RWPE1 (cell line): Measurements from ENCODE around the gene OPN1SW.

ENCODE experiments used
- CTCF ChIA-PET: fragments of 350-600 bp; sonication (Branson Sonifier 250); formaldehyde crosslinking; extraction: SDS; loops from one replicate; lab custom pipeline; 2021; lab: Yijun Ruan, JAX
- POLR2A ChIA-PET: fragments of 400-600 bp; formaldehyde crosslinking; extraction: SDS; loops from one replicate; lab custom pipeline; 2020; ENCODE audit warnings: antibody characterized with exemption; ENCODE audit not compliant: low non-redundant PET; lab: Yijun Ruan, JAX
- DNase-seq: peaks from one replicate; pipeline ENCODE4 v3.0.0; 2012; ENCODE audit warnings: low spot score
- H3K27ac ChIP-seq: fragments of 450-650 bp; 2 replicates; pipeline ENCODE4 v1.5.1; 2017
- TF ChIP-seq, protein P1 (sequence below): fragments of 450-650 bp; conservative IDR thresholded peaks from 2 replicates; pipeline ENCODE4 v1.5.1; 2017; ENCODE audit warnings: low read depth, mild to moderate bottlenecking

The OPN1SW gene

DNA sequence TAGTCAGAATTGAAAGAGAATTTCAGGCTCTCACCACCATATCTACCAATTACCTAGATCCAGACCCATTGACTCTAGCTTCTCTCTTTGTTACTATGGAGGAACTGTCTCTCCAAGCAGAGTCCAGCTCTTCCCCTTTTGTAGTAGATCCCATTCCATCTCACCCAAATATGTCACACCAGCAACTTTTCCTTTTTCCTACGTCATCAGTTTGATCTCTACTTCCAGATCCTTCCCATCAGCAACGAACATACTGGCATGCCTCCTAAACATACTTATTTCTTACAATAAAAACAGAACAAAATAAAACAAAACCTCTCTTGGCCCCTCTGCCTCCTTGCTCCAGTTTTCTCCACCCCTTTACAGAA, 42.3 kb downstream of the OPN1SW start:
- no peak for DNase-seq
- POLR2A ChIA-PET: no interaction called here
- no peak overlapping the region for H3K27ac ChIP-seq
- TF ChIP-seq, protein P1, sequence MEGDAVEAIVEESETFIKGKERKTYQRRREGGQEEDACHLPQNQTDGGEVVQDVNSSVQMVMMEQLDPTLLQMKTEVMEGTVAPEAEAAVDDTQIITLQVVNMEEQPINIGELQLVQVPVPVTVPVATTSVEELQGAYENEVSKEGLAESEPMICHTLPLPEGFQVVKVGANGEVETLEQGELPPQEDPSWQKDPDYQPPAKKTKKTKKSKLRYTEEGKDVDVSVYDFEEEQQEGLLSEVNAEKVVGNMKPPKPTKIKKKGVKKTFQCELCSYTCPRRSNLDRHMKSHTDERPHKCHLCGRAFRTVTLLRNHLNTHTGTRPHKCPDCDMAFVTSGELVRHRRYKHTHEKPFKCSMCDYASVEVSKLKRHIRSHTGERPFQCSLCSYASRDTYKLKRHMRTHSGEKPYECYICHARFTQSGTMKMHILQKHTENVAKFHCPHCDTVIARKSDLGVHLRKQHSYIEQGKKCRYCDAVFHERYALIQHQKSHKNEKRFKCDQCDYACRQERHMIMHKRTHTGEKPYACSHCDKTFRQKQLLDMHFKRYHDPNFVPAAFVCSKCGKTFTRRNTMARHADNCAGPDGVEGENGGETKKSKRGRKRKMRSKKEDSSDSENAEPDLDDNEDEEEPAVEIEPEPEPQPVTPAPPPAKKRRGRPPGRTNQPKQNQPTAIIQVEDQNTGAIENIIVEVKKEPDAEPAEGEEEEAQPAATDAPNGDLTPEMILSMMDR: no peak
- CTCF ChIA-PET: interaction anchor here (0.6 kb wide), 1 partner anchor 23 kb away, joined by 3 read pairs; no protein-coding TSS in a partner anchor

DNA sequence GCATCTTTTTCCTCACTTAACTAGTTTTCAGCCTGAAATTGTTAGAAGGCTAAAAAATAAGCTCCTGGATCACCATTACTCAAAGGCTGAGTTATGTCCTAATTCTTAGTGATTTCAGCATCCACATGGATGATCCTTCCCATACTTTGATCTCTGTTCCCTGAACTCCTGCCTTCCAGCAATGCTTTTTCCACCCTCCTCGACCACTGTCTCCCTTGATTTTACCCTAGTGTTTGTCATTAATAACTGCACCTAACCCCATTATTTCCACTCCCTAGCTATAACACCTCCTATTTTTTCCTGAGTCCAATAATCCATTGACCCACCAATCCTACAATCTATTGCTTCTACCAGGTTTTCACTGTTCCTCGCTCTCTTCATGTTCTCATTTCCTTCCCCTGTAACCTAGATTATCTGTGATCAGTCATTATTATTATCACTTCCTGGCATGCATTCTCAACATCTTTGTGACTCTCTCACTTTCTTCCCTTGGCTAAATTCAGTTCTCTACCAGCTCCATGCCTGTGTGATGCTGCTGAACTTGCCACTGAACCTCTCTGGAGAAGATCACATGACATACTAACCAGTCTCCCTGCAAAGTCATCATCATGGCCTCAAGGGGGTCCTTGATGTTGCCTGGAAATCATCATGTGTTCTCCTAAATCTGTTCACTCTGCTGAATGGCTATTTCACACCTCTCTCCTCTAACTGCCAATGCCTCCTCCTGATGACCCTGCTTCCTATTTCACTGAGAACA, 42.9 kb downstream of the OPN1SW start:
- H3K27ac ChIP-seq: no peak overlapping the region
- TF ChIP-seq, protein P1: no peak
- DNase-seq: no peak
- ChIA-PET CTCF (interaction anchor here (0.6 to 0.7 kb wide), 2 partner anchors 22 to 382 kb away, joined by 3 read pairs; no protein-coding TSS in a partner anchor), POLR2A (no interaction called here)

DNA sequence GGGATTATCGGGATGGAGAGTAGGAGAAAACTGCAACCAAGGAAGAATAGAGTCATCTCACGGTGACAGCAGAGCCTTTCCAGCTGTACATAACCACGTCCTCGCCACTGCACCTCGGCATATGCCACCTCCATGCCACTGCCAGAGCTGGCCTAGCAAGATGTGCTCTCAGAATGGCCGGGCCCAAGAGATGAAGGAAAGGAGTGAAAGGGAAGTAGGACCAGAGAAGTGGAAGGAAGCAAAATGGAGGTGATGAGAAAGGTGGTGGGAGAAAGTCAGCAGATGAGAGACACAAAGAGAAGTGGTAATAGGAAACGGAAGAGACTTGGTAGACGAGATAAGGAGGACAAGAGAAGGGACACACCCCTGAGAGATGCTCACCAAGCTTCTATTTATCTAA, 44.4 kb downstream of the OPN1SW start:
- ChIA-PET POLR2A (no interaction called here), CTCF (no interaction called here)
- no peak for DNase-seq
- TF ChIP-seq, protein P1: no peak
- H3K27ac ChIP-seq: no peak overlapping the region

DNA sequence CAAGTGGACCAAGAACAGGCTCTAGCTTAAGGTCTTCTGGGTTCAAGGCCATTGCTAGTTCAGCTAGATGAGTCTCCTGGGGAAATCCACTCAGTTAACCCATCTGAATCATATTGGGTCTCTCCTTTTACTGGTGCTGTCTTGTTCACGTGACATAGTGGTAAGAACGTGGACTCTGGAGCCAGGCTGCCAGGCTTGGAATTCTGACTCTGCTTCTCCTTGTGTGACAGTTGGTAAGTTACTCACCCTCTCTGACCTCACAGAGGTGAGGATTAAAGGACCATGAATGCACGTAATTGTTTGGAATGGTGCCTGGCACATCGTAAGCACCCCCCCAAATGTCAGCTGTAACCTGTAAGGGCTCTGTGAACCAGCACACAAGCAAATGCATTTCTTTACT, 46.1 kb downstream of the OPN1SW start:
- CTCF ChIA-PET: no interaction called here
- DNase-seq: no peak
- no peak overlapping the region for H3K27ac ChIP-seq
- POLR2A ChIA-PET: no interaction called here
- TF ChIP-seq, protein P1: no peak

DNA sequence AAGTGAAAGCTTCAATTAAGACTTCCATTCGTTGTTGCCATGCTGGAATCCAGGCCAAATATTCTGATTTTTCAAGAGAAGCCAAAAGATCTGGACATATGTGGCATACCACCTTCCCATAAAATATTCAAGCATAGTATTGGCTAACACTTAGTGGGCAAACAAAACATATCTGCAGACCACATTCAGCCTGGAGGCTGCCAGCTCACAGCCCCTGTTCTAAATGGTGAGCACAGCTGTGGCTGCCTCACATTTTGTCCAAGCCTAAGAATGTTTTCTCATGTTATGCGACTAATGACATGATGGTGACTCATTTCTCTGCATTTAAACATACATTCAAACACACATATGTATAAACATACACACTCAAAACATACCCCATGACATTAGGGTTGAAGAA, 47.0 kb downstream of the OPN1SW start:
- CTCF ChIA-PET: no interaction called here
- no peak overlapping the region for H3K27ac ChIP-seq
- DNase-seq: no peak
- TF ChIP-seq, protein P1: no peak
- POLR2A ChIA-PET: no interaction called here

DNA sequence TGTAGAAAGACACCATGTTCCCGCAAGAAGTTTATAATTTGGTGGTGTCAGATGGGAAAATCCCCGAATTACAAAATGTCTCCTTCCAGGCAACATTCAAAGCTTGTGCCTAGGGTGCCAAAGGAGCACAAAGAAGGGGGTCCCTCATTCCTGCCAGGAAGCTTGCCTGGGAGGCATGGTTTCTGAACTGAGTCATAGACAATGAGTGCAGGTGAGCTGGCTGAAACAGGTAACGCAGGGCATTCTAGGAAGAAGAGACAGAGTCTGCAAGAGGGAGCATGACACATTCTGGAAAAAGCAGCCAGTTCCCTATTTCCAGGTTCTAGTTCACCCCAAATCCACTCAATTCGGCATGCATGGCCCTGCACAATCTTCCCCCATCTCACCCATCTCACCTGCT, 48.4 kb downstream of the OPN1SW start:
- TF ChIP-seq, protein P1: no peak
- ChIA-PET CTCF (no interaction called here), POLR2A (no interaction called here)
- no peak overlapping the region for H3K27ac ChIP-seq
- peak; percentile 23 for DNase-seq
